Peyer's patch (tissue), 4 donors: ENCODE measurements around the gene DNAJC3. TPM values are rescaled to one million over a fixed set of nuclear protein-coding genes. Genes with fewer than 3 reads are reported as not detected.
A peak's percentile ranks its signal among the peaks of the same experiment; 100 is the strongest.

Experiments
- DNase-seq, 3 donors: peaks; one replicate each; pipeline ENCODE4 v3.0.0-alpha.2; 2017 to 2019
- H3K27ac ChIP-seq, 4 donors: fragments of 200-600 bp; sonication (generic); one replicate each; pipeline ENCODE4 v1.5.1; 2016 to 2019
- H3K27me3 ChIP-seq, 2 donors: fragments of 200-600 bp; sonication (generic); one replicate each; pipeline ENCODE4 v1.5.1; 2019
- H3K36me3 ChIP-seq, 3 donors: fragments of 200-600 bp; sonication (generic); one replicate each; pipeline ENCODE4 v1.5.1; 2016 to 2019
- H3K4me1 ChIP-seq, 4 donors: fragments of 200-600 bp; sonication (generic); one replicate each; pipeline ENCODE4 v1.5.1; 2016 to 2019
- H3K4me3 ChIP-seq, 4 donors: fragments of 200-600 bp; sonication (generic); 1 replicate in 3 of 4; 2 replicates in 1 of 4; pipeline ENCODE4 v1.5.1; 2016 to 2019; ENCODE audit warnings: mild to moderate bottlenecking in 1 of 4
- H3K9me3 ChIP-seq, 4 donors: fragments of 200-600 bp; sonication (generic); one replicate each; pipeline ENCODE4 v1.5.1; 2016 to 2019; ENCODE audit warnings: mild to moderate bottlenecking in 1 of 4
- CTCF ChIP-seq, 6 experiments: fragments of 450-650 bp in 4 of 6; fragments of 200-600 bp in 2 of 6; sonication (generic) in 1 of 6; IDR thresholded peaks; one replicate each; pipeline ENCODE4 v1.5.1; 2017 to 2019; ENCODE audit warnings: antibody characterized with exemption in 6 of 6, mild to moderate bottlenecking in 3 of 6, moderate library complexity in 1 of 6
- POLR2A ChIP-seq, 2 donors: fragments of 450-650 bp; IDR thresholded peaks; one replicate each; pipeline ENCODE4 v1.5.1; 2017; ENCODE audit warnings: antibody characterized with exemption in 2 of 2, mild to moderate bottlenecking in 2 of 2, moderate library complexity in 2 of 2
- total RNA-seq, 4 donors: library from RNA; depleted of rRNA; stranded (reverse); fragments of >200 nt; gene quantifications; one replicate each; pipeline ENCODE4 v1.1.0, GENCODE V29; 2016

Gene DNAJC3
- total RNA-seq, 4 donors from 2014 or later = 26.4 to 61.5 (median 36.1) TPM

GRCh38 chr13:95740979-95741320 is 64.0 kb downstream of the DNAJC3 start:
- H3K4me1 ChIP-seq = no peaks in the 10 kb centered on the region
- no peak overlapping the region for H3K4me3 ChIP-seq
- DNase-seq = no peak
- TF ChIP-seq CTCF (IDR thresholded peaks at IDR 0.05) (no peak), POLR2A (IDR thresholded peaks at IDR 0.05) (no peak)
- no peaks in the 10 kb centered on the region for H3K9me3 ChIP-seq
- H3K27ac ChIP-seq = no peak overlapping the region
- no peaks in the 10 kb centered on the region for H3K36me3 ChIP-seq
- H3K27me3 ChIP-seq = no peaks in the 10 kb centered on the region

GRCh38 chr13:95741584-95742563 is 64.9 kb downstream of the DNAJC3 start:
- H3K27ac ChIP-seq = no peak overlapping the region
- TF ChIP-seq POLR2A (IDR thresholded peaks at IDR 0.05) (no peak), CTCF (IDR thresholded peaks at IDR 0.05) (no peak)
- H3K27me3 ChIP-seq = no peaks in the 10 kb centered on the region
- no peak overlapping the region for H3K4me3 ChIP-seq
- no peaks in the 10 kb centered on the region for H3K9me3 ChIP-seq
- no peak for DNase-seq
- no peaks in the 10 kb centered on the region for H3K4me1 ChIP-seq
- H3K36me3 ChIP-seq = no peaks in the 10 kb centered on the region

GRCh38 chr13:95743192-95743591 is 66.3 kb downstream of the DNAJC3 start:
- no peaks in the 10 kb centered on the region for H3K27me3 ChIP-seq
- no peaks in the 10 kb centered on the region for H3K36me3 ChIP-seq
- TF ChIP-seq CTCF (IDR thresholded peaks at IDR 0.05) = no peak
- no peak overlapping the region for H3K27ac ChIP-seq
- H3K4me3 ChIP-seq = no peak overlapping the region
- no peaks in the 10 kb centered on the region for H3K4me1 ChIP-seq
- no peaks in the 10 kb centered on the region for H3K9me3 ChIP-seq
- no peak for DNase-seq

- Histone ChIP-seq H3K36me3 (no peaks in the 10 kb centered on the region), H3K27ac (no peak overlapping the region), H3K4me3 (no peak overlapping the region), H3K9me3 (no peaks in the 10 kb centered on the region), H3K4me1 (no peaks in the 10 kb centered on the region), H3K27me3 (no peaks in the 10 kb centered on the region)
- no peak for TF ChIP-seq POLR2A (IDR thresholded peaks at IDR 0.05)
- no peak for TF ChIP-seq CTCF (IDR thresholded peaks at IDR 0.05)
- DNase-seq = no peak
Observed at GRCh38 chr13:95745289-95745688, 68.3 kb downstream of the DNAJC3 start.

- DNase-seq = no peak
- H3K4me1 ChIP-seq = no peaks in the 10 kb centered on the region
- peak in 1 of 6 experiments; percentile 9 for TF ChIP-seq CTCF (IDR thresholded peaks at IDR 0.05)
- TF ChIP-seq POLR2A (IDR thresholded peaks at IDR 0.05) = no peak
- H3K36me3 ChIP-seq = no peaks in the 10 kb centered on the region
- no peaks in the 10 kb centered on the region for H3K9me3 ChIP-seq
- H3K4me3 ChIP-seq = no peak overlapping the region
- H3K27ac ChIP-seq = no peak overlapping the region
- no peaks in the 10 kb centered on the region for H3K27me3 ChIP-seq
Observed at GRCh38 chr13:95745752-95746151, 68.8 kb downstream of the DNAJC3 start.
